ENCODE data around the gene PPP6R2. TPM values are rescaled to one million over a fixed set of nuclear protein-coding genes. Genes with fewer than 3 reads are reported as not detected.

Gene PPP6R2
- polyA plus RNA-seq, 1 experiment: 46.4 TPM

DNA sequence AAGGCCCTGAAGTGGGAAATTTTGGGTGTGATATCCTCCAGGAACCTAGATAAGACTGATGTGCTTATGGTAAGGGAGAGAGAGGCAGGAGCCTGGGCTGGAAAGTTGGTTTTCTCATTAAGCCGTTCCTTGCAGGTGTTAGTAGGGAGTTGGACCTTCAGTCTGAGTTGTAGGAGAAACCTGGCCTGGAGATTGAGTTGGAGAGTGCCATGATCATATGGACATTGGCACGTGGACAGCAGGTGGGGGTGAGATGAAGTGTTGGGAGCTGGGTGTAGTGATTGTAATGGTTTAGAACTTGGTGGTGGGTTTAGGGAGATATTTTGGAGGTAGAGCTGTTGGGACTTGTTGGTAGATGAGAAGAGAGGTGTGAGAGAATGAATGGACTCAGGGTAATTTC is 4.9 kb downstream of the PPP6R2 start:
- H3K36me3 ChIP-seq (ENCODE audit: control insufficient read depth, insufficient read depth, low read length): peaks cover 3% of the 10 kb centered on the region; the same call in 1 of the 2 replicates
- TF ChIP-seq, protein P1, sequence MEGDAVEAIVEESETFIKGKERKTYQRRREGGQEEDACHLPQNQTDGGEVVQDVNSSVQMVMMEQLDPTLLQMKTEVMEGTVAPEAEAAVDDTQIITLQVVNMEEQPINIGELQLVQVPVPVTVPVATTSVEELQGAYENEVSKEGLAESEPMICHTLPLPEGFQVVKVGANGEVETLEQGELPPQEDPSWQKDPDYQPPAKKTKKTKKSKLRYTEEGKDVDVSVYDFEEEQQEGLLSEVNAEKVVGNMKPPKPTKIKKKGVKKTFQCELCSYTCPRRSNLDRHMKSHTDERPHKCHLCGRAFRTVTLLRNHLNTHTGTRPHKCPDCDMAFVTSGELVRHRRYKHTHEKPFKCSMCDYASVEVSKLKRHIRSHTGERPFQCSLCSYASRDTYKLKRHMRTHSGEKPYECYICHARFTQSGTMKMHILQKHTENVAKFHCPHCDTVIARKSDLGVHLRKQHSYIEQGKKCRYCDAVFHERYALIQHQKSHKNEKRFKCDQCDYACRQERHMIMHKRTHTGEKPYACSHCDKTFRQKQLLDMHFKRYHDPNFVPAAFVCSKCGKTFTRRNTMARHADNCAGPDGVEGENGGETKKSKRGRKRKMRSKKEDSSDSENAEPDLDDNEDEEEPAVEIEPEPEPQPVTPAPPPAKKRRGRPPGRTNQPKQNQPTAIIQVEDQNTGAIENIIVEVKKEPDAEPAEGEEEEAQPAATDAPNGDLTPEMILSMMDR (IDR thresholded peaks at IDR 0.05; ENCODE audit: insufficient read depth, low read depth, low read length): no peak
- ChIA-PET CTCF (interaction anchor here (1.0 to 1.4 kb wide), 4 partner anchors 9 to 98 kb away, joined by 3 to 5 read pairs (median 3); no protein-coding TSS in a partner anchor), POLR2A (no interaction called here)
- no peak overlapping the region for H3K4me3 ChIP-seq (ENCODE audit: low read depth, low read length)
- no peaks in the 10 kb centered on the region for H3K27me3 ChIP-seq (ENCODE audit: control insufficient read depth, insufficient read depth, low read length)
- DNase-seq (ENCODE audit: low read depth): no peak

DNA sequence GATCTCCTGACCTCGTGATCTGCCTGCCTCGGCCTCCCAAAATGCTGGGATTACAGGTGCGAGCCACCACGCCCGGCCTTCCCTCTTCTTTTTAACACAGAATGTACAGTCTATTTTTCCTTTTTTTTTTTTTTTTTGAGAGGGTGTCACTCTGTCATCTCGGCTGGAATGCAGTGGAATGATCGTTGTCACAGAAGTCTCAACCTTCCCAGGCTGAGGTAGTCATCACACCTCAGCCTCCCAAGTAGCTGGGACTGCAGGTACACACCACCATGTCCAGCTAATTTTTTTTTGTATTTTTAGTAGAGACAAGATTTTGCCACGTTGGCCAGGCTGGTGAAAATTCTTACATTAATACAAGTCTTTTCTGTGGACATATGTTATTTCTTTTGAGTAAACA is 13.1 kb downstream of the PPP6R2 start:
- peaks cover 5% of the 10 kb centered on the region; the same call in 1 of the 2 replicates for H3K36me3 ChIP-seq (ENCODE audit: control insufficient read depth, insufficient read depth, low read length)
- POLR2A ChIA-PET: no interaction called here
- H3K4me3 ChIP-seq (ENCODE audit: low read depth, low read length): no peak overlapping the region
- TF ChIP-seq, protein P1 (IDR thresholded peaks at IDR 0.05; ENCODE audit: insufficient read depth, low read depth, low read length): no peak
- DNase-seq (ENCODE audit: low read depth): no peak
- CTCF ChIA-PET: interaction anchor here (1.4 kb wide), 1 partner anchor 10 kb away, joined by 4 read pairs; no protein-coding TSS in a partner anchor
- no peaks in the 10 kb centered on the region for H3K27me3 ChIP-seq (ENCODE audit: control insufficient read depth, insufficient read depth, low read length)

GRCh38 chr22:50357222-50357621 is 14.1 kb downstream of the PPP6R2 start:
- ChIA-PET CTCF (interaction anchor here (0.6 to 1.0 kb wide), 2 partner anchors 9 to 500 kb away, joined by 3 to 5 read pairs; no protein-coding TSS in a partner anchor), POLR2A (interaction anchor here (0.6 kb wide), 1 partner anchor 240 kb away, joined by 6 read pairs; no protein-coding TSS in a partner anchor)
- peaks cover 5% of the 10 kb centered on the region; the same call in 1 of the 2 replicates for H3K36me3 ChIP-seq (ENCODE audit: control insufficient read depth, insufficient read depth, low read length)
- no peak overlapping the region for H3K4me3 ChIP-seq (ENCODE audit: low read depth, low read length)
- TF ChIP-seq, protein P1 (IDR thresholded peaks at IDR 0.05; ENCODE audit: insufficient read depth, low read depth, low read length): no peak
- no peak for DNase-seq (ENCODE audit: low read depth)
- H3K27me3 ChIP-seq (ENCODE audit: control insufficient read depth, insufficient read depth, low read length): no peaks in the 10 kb centered on the region

GRCh38 chr22:50357756-50358155 is 14.6 kb downstream of the PPP6R2 start:
- no peak for DNase-seq (ENCODE audit: low read depth)
- POLR2A ChIA-PET: no interaction called here
- Histone ChIP-seq H3K27me3 (ENCODE audit: control insufficient read depth, insufficient read depth, low read length) (no peaks in the 10 kb centered on the region), H3K36me3 (ENCODE audit: control insufficient read depth, insufficient read depth, low read length) (peaks cover 5% of the 10 kb centered on the region; the same call in 1 of the 2 replicates), H3K4me3 (ENCODE audit: low read depth, low read length) (no peak overlapping the region)
- CTCF ChIA-PET: interaction anchor here (0.8 kb wide), 1 partner anchor 54 kb away, joined by 3 read pairs; no protein-coding TSS in a partner anchor
- TF ChIP-seq, protein P1 (IDR thresholded peaks at IDR 0.05; ENCODE audit: insufficient read depth, low read depth, low read length): no peak

DNA sequence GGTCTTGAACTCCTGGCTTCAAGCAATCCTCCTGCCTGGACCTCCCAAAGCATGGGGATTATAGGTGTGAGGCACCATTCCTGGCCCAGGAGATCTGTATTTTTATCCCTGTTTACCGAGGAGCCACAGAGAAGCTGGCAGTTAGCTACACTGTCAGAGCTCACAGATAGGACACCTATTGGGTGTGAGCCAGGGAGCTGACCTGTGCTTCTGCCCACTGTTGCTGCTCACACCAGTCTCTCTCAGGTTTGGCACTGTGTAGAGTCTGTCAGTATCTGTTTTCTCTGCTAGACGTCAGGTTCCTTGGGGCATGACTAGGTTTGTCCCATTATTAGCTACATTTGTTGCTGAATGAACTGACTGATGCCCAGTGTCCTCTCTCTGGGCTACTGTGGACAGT is 17.5 kb downstream of the PPP6R2 start:
- CTCF ChIA-PET: interaction anchor here (0.5 to 1.3 kb wide), 7 partner anchors 9 to 165 kb away, joined by 3 read pairs; partner anchors contain the start of gene SCO2
- TF ChIP-seq, protein P1 (IDR thresholded peaks at IDR 0.05; ENCODE audit: insufficient read depth, low read depth, low read length): no peak

More for the DNA sequence above, 17.5 kb downstream of the PPP6R2 start:
- no peak for DNase-seq (ENCODE audit: low read depth)
- peaks cover 5% of the 10 kb centered on the region; the same call in 1 of the 2 replicates for H3K36me3 ChIP-seq (ENCODE audit: control insufficient read depth, insufficient read depth, low read length)
- H3K4me3 ChIP-seq (ENCODE audit: low read depth, low read length): no peak overlapping the region
- no peaks in the 10 kb centered on the region for H3K27me3 ChIP-seq (ENCODE audit: control insufficient read depth, insufficient read depth, low read length)
- POLR2A ChIA-PET: no interaction called here

Data from BJ (cell line).